Measurements from ENCODE around the gene CDK10.
"Not testable (repeated sequence)": the region's sequence is repeated elsewhere in the genome, so short reads cannot be mapped to it uniquely, and the experiment has no call there.

Gene CDK10

DNA sequence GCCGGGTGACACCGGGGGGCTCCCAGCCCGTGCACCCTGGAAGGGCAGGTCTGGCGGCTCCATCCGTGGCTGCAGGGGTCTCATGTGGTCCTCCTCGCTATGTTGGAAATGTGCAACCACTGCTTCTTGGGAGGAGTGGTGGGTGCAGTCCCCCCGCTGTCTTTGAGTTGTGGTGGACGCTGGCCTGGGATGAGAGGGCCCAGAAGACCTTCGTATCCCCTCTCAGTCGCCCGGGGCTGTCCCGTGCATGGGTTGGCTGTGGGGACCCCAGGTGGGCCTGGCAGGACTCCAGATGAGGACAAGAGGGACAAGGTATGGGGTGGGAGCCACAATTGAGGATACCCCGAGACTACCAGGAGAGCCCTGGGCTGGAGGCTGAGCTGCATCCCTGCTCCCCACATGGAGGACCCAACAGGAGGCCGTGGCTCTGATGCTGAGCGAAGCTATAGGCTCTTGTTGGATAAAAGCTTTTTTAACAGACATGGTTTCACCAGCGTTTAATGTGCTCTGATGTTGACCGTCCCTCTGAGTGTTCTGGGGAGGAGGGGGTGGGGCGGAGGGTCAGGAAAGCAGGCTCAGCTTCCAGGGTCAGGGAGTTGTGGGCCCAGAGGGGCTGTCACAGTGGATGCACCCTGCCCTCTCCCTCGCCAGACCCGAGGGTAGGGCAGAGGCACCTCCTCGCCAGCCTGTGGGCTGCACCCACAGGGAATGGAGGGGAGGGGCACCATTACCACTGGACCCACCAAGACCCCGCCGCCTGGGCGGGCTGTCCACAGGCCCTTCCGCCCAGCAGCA is 9.6 kb downstream of the CDK10 start:
- DNase-seq (ENCODE audit: low spot score), result no peak

DNA sequence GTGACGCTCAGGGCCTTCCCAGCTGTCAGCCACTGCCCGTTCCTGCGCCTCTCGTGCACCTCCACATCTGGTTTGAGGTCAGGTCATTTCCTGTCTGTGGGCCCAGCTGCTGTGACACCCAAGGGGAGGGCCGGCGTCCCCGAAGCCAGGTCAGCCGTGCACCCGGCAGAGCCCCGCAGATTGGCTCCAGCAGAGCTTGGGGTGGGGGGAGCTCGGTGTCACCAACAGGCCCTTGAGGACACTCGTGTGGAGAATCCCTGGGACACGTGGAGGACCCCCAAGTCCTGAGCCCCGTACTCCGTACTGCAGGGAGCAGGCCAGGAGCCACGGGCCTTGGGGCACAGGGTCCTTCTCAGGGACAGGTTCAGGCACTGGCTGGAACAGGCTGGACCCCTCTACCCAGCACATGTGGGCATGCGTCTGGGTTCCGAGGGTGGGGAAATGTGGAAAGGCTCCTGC is 10.2 kb downstream of the CDK10 start:
- no peak for DNase-seq (ENCODE audit: low spot score)

DNA sequence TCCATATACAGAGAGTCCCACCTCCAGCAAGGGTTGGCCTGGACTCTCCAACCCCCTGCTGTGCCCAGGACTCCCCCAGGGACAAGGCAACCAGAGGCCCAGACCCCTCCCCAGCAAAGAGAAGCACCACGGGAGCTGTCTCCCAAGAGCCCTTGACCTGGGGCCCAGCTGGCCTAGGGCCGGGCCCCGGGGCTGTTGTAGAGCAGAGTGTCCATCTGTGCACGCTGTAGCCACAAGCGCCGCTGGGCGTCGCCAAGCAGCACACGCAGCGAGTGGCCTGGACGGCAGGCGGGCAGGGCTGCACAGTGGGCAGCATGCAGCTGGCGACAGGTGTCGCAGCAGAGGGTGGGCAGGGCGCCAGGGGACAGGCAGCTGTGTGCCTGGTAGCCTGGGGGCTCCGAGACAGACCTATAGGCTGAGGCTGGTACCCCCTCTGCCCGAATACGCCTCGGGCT is 10.7 kb downstream of the CDK10 start:
- DNase-seq (ENCODE audit: low spot score), result no peak

DNA sequence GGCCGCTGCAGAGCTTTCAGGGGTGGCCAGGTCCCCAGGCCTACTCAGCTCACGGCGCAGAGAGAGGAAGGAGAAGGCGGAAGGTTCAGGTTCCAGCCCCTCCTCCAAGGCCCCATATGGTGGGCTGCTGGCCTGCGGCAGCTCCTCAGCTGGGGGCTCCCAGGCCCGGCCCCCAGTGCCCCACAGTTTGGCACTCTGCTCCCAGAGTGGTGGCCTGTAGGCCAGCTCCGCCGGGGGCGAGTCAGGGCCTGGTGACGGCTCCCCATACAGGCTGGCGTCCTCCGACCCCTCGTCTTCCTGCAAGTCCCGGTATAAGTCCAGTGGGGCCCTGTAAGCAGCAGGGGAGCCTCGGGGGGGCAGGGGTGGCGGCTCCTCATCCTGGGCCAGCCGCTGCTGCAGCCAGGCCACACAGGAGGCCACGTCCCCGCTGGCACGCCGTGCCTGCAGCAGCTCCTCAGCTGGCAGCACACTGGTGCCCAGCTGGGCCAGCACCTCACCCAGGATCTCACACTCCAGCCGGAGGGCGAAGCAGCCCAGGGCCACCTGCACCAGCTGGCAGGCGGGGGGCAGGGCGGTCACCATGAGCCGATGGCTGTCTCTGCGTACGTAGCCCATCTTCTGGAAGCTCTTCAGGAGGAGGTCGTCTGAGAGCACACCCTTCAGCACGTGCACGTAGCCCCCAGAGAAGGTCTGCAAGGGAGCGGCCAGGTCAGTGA is 11.3 kb downstream of the CDK10 start:
- DNase-seq (ENCODE audit: low spot score), result no peak

DNA sequence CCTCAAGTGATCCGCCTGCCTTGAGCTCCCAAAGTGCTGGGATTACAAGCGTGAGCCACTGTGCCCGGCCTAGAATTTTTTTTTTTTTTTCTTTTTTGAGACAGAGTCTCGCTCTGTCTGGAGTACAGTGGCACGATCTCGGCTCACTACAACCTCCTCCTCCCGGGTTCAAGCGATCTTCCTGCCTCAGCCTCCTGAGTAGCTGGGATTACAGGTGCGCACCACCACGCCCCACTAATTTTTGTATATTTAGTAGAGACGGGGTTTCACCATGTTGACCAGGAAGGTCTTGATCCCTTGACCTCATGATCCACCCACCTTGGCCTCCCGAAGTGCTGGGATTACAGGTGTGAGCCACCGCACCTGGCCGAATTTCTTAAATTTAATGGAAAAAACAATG is 12.2 kb downstream of the CDK10 start:
- DNase-seq (ENCODE audit: low spot score), result not testable (repeated sequence)

DNA sequence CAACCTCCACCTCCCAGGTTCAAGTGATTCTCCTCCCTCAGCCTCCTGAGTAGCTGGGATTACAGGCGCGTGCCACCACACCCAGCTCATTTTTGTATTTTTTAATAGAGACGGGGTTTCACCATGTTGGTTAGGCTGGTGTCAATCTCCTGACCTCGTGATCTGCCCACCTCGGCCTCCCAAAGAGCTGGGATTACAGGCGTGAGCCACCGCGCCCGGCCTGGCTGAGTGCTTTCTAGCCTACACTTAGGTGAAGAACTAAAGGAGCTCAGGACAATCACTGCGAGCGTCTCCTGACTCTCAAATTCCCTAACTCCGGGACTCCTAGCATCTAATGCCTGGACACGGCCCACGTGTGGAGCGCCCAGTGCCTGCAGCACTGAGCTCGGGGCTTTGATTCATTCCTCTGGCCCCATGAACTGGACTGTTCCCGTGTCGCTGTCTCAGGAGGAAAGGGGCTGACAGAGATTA is 13.2 kb downstream of the CDK10 start:
- not testable (repeated sequence) for DNase-seq (ENCODE audit: low spot score)

DNA sequence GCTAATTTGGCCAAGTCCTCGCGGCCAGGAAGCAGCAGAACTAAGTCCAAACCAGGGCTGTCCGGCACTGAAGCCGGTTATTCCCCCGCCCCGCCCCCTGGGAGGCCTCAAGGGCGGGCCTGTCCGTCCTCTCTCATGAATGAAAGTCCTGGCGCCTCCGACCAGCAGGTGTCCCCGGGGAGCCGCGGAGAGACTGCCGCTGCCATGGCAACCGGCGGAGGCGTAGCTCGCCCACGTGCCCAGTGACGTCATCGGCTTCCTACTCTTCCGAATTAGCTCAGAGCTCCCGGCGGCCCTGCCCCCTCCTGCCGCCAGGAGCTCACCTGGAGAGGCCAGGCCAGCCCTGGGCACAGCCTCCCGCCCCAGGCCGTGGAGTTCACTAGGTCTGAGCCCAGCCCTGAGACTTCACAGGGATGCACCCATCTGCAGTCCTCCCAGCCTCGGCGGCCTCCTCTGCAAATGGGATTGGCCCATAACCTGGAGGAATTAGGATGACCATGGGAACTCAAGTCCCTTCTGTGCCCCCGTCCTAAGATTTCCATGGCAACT is 13.7 kb downstream of the CDK10 start:
- DNase-seq (ENCODE audit: low spot score), result peak; percentile 100

DNA sequence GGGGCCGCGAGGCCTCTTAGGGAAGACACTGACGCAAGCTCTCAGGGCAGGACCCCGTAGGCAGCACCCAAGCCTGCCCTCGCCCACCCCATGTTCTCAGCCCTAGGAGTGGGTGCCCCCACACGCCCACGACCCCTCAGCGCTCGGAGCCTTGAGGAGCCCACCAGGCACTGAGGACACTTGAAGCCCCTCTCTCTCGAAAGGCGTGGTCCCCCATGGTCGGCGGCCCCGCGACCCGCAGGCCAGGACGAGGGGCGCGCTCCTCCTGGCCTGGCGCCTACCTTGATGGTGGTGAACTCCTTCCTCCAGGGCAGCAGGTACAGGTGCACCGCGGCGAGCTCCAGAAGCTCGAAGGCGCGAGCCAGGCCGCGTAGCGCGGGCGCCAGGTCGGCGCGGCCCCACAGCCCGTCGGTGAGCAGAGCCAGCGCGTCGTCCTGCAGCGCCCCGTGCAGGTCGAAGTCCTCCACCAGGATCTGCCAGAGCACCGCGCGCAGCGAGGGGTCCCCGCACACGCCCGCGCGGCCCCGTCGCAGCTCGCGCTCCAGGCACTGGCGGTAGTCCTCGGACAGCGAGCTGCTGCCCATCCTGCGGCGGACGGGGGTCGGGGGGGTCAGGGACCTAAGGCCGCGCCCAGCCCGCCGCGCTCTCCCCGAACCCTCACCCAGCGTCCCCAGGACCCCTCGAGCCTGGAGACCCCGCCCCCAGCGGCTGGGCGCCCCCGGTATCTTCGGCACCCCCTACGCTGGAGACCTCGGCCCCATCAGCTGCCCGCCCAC is 14.3 kb downstream of the CDK10 start:
- peak; percentile 39 for DNase-seq (ENCODE audit: low spot score)

DNA sequence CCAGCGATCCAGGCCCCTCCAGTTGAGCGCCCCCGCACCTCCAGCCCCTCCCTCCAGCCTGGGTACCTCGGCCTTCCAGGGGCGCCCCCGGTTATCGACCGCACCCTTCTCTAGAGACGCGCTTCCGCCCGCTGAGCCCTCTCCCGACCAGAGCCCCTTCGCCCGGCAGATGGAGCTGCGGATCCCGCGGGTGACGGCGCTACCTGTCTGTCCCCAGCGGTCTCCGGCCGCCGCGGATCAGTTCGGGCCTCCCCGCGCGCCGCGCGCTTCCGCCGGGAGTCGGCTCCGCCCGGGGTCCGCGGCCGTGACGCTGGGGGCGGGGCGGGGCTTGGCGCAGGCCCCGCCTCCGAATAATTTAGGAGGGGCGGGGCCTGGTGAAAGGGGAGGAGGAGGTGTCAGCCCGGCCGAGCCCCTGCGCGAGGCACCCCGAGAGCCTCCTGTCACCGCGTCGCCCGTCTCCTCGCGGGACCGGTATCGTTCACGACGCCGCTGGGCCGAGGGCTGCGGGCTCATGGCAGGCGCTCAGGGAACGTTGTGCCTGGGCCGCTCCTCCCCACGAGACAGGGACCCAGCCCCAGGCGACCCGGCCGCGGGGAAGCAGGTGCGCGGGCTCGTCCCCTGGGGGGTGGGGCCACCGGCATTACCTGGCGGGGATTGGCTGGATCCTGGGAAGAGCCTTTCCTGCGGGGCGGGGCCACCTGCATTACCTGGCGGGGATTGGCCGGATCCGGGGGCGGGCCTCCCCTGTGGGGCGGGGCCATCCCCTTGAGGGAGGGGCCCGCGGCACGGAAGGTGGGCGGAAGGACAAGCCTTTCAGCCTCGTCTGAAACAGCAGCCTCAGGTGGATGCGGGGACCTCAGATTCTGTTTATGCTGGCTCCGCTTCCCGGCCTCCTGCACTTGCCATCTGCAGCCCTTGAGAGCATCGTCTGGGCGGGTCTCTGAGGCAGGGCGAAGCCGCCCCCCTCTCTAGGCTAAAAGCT is 15.2 kb downstream of the CDK10 start, which contains the start of gene SPATA2L:
SPATA2L (minus strand) TSS at position 281 of the 982 bp plus-strand sequence. CDS start 473 bp downstream, outside the sequence.
- DNase-seq (ENCODE audit: low spot score), result peak; percentile 88

DNA sequence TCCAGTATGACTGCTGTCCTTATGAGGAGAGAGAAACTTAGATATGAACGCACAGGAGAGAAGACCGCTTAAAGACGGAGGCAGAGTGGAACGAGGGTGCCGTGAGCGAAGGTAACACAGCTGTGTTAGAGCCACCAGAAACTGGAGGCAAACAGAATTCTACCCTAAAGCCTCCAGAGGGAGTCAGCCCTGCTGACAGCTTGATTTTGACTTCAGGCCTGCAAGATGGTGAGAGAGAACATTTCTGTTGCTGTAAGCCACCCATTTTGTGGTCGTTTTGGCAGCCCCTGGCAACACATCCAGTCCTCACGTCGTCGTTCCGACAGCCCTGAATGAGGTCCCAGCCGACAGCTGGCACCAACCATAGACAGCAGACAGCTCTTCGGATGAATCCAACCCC is 17.8 kb downstream of the CDK10 start:
- no peak for DNase-seq (ENCODE audit: low spot score)

DNA sequence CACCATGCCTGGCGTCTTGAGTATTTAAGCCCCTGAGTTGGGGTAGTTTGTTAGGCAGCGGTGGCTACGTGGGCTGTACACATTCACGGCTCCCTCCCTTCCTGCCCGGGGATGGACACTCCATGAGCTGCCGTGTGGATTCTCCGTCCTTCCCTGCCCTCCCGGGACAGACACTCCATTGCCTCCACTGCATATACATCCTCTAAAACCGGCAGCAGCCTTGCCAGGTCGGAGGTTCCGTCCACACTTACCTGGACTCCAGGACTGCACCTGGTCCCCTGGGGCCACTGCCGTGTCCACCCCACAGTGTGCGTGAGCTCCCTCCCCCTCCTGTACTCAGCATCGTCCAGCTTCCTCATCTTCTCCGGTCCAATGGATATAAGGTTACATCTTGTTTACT is 18.5 kb downstream of the CDK10 start:
- DNase-seq (ENCODE audit: low spot score), result no peak

DNA sequence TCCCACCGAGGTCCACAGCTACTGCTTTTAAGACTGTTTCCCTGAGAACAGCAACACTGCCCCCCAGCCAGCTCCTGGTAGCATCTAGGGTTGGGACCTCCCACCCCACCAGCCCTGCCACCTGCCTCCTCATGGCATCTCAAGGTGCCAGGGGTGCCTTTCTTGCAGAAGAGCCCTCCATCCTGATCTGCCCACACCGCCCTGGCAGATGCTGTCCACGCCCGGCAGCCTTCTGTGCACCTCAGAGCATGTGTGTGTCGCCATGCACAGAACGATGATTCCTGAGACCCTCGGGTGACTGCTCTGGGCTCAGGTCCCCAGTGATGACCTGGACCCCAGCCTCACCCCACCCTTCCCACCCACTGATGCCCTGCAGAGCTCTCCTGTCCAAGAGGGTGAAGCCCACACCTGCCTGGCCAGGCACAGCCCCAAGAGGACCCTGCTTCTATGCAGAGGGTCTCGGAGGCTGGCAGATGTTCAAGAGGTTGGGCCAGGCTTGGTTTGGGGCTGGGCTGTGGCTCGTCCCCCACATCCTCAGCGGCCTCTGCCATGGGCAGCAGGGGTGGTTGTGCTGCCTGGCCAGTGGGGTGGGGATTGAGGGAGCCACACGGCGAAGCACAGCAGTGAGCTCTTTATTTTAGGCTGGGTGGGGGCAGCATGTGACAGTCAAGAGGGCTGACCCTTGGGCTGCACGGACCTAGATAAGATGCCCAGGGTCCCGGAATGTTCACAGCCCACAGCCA is 20.2 kb downstream of the CDK10 start:
- no peak for DNase-seq (ENCODE audit: low spot score)

DNA sequence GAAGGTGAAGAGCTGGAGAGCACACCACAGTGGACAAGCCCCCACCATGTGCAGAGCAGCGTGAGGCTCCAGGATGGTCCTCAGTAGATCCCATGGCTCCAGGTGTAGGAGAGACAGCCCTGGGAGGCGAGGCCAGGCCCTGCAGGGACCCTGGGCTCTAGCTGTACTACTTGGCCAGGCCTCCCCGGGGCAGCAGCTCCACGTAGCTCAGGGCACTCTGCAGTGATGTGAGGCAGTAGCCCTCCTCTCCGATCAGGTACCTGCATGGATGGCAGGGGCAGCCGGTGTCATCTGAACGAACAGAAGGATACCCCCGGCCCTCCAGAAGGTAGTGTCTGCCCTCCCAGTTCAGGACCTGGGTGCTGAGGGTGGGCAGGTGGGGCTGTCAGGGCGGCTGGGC is 21.2 kb downstream of the CDK10 start:
- DNase-seq (ENCODE audit: low spot score), result no peak

DNA sequence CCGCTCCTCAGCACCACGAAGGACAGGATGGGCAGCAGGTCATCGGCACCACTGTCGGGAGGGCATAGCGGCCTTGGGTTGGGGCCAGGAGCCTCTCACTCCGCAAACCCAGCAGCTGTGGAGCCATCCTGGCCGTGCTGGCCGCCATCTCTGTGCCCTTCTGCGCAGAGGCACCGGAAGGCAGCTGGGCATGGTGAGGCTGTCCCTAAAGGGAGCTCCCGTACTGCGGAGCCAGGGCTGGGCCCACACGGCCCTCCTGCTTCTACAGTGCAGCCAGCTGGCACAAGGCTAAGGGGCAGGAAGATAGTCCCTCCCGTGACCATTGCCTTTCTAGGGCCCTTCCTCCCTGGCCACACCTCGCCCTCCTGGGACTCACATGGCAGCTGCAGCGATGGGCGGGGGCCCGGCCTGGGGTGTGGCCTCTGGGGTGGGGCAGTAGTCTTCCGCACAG is 22.0 kb downstream of the CDK10 start:
- DNase-seq (ENCODE audit: low spot score), result no peak

DNA sequence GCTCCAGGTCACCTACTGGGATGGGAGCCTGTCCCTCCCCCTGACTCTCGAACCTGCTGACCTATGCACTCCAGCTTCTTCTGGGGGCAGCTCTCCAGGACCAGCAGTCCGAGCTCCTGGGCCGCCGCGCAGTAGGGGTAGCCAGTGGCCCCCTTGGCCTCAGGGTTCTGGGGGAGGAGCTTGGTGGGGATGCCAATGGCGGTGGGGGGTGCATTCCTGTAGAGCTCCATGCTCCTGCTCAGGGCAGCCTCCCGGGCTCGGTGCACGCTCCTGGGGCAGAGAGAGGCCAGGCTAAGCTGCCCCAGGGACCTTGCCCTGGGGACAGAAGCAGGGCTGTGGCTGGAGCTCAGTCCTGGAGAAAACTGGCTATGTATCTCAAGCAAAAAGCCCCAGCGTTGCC is 22.7 kb downstream of the CDK10 start:
- DNase-seq (ENCODE audit: low spot score), result no peak

DNA sequence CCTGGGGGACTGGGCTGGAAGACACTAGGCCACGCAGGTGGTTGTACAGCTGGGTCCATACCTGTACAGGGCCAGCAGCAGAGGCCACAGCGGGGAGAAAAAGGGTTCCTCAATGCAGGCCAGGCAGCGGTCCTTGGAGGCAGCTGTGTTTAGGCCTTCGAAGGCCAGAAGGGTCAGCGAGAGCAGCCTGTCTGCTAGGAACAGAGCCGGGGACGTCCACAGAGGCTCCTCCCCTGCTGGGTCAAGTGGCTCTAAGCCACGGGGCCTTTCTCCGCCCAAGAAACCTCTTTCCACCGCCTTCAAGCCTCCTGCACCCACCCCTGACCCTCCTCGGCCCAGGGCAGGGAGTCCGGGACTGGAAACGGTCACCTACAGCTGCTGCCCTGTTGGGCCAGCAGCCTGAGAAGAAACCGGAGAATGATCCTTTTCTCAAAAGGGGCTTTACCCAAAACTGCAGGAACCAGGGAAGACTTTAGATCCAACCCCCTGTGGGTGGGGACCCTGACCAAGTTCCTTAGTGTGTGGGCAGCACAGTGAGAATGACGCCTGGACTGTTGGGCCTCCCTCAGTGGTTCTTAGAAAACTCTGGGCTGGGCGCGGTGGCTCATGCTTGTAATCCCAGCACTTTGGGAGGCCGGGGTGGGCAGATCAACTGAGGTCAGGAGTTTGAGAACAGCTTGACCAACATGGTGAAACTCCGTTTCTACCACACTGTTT is 23.4 kb downstream of the CDK10 start:
- DNase-seq (ENCODE audit: low spot score), result no peak

DNA sequence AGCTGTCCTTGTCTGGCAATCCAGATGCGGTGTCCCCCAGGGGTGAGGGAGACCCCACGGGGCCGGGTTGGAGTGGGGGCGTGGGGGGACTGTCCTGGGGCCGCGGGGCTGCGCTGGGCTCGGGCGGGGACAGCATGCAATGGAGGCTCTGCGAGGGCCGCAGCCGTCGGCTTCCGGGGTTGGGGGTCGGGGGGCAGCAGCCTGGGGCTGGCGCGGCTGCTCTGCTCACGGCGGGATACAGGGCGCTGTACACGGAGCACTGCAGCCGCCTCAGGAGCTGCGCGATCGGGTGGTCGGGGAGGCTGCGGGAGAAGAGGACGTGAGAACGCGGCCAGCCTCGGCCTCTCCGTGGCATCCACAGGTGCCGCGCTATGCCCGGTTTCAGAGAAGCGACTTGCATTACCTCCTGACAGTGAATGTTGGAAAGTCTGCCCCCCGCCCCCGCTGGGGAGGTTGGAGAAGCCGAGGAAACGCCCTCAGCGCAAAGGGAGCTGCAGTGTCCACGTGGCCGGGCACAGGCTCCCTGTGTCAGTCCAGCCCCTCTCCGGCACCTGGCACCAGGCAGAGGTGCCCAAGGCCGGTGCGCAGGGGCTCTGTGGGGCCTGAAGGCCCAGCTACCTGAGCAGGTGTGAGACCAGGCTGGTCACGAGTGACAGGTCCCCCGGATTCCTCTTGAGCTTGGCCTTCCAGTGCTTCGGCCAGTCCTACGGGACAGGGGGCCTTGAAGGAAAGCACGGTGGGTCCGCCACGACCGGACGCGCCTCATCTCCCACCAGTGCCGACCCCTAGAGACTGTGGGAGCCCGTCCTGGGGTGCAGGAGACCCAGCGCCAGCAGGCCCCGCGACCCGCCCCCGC is 24.4 kb downstream of the CDK10 start:
- DNase-seq (ENCODE audit: low spot score), result no peak

DNA sequence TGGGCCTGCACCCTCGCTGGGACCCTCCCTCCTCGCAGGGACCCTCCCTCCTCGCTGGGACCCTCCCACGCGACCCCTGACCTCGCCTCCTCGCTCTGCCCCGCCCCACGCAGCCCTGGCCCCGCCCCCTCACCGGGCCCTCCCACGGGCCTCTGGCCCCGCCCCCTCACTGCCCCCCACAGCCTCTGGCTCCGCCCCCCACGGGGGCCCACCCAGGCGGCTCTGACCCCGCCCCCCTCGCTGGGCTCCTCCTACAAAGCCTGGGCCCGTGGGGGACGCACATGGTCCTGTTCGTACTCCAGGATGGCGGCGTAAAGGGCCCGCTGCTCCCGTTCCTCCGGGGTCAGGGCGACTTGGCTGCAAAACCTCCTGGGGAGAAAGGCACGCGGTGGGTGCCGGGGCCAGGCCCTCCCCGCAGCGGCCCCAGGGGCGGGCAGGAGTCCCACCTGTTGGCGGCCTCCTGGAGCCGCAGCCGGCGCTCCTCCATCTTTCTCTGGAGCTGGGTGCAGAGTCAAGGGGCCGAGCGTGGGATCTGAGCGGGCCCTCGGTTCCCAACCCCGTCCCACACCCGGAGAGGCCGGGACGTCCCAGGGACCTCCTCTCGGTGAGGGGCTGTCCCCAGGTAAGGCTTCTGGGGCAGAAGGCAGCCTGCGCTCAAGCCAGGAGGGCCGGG is 25.2 kb downstream of the CDK10 start:
- DNase-seq (ENCODE audit: low spot score), result no peak
